Measurements from ENCODE around the gene PARD3.

DNA sequence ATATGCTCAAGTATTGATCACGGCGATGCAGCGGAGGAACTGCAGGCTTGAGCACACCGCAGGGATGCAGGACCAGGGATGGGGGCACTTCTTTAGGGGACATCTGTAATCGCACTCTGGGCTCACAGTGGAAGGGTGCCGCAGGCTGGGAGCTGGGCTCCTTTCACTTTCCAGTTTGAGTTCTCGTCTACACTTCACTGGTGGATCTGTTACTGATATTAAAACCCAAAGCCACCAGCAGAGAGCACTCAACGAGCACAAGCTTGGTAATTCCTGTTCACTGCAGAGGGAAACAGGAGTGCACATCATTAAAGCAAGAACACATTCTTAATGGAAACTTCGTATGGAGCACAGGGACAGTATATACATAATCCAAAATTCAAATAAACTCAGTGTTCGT is 91.3 kb downstream of the PARD3 start:
- peak; percentile 44 to 67 (median 52) for TF ChIP-seq CTCF (IDR thresholded peaks at IDR 0.05)
- TF ChIP-seq POLR2A (IDR thresholded peaks at IDR 0.05): no peak
- TF ChIP-seq POLR2AphosphoS5 (IDR thresholded peaks at IDR 0.05): no peak
- no peak for TF ChIP-seq EP300 (IDR thresholded peaks at IDR 0.05; ENCODE audit: low read depth)
